Uterus (tissue), 4 donors: Measurements from ENCODE around the gene TCTA. TPM values are rescaled to one million over a fixed set of nuclear protein-coding genes. Genes with fewer than 3 reads are reported as not detected.
"Not testable (repeated sequence)": the region's sequence is repeated elsewhere in the genome, so short reads cannot be mapped to it uniquely, and the experiment has no call there.

Experiments used
- DNase-seq, 2 donors: peaks; one replicate each; pipeline ENCODE4 v3.0.0-alpha.2; 2019 to 2020
- H3K27ac ChIP-seq, 2 donors: fragments of 200-600 bp; sonication (generic); 1 replicate in 1 of 2; 2 replicates in 1 of 2; pipeline ENCODE4 v1.5.1; 2016 to 2018
- H3K27me3 ChIP-seq, 2 donors: fragments of 200-600 bp; sonication (generic); one replicate each; pipeline ENCODE4 v1.5.1; 2018 to 2019; ENCODE audit warnings: control low read depth in 1 of 2
- H3K36me3 ChIP-seq, 2 donors: fragments of 200-600 bp; sonication (generic); one replicate each; pipeline ENCODE4 v1.5.1; 2019; ENCODE audit warnings: control low read depth in 1 of 2
- H3K4me1 ChIP-seq, 2 donors: fragments of 200-600 bp; sonication (generic); one replicate each; pipeline ENCODE4 v1.5.1; 2018 to 2019; ENCODE audit warnings: control low read depth in 1 of 2
- H3K4me3 ChIP-seq, 2 donors: fragments of 200-600 bp; sonication (generic); 1 replicate in 1 of 2; 2 replicates in 1 of 2; pipeline ENCODE4 v1.5.1; 2018 to 2019; ENCODE audit warnings: mild to moderate bottlenecking in 1 of 2
- H3K9me3 ChIP-seq, 2 donors: fragments of 200-600 bp; sonication (generic); one replicate each; pipeline ENCODE4 v1.5.1; 2019; ENCODE audit warnings: control low read depth in 1 of 2
- POLR2A ChIP-seq, 2 donors: fragments of 450-650 bp; IDR thresholded peaks; one replicate each; pipeline ENCODE4 v1.6.1; 2016; ENCODE audit warnings: antibody characterized with exemption in 2 of 2, mild to moderate bottlenecking in 1 of 2, moderate library complexity in 1 of 2
- intact Hi-C: fragments of 100-400 bp; cut with DNase I; formaldehyde crosslinking; loops from one replicate; pipeline ENCODE4 v1.15.1; 2023; ENCODE audit warnings: low total_unique reads
- total RNA-seq, 4 donors: library from RNA; depleted of rRNA in 3 of 4; stranded (reverse); fragments of >200 nt in 3 of 4; gene quantifications; one replicate each; pipeline versions ENCODE4 v1.1.0 to v1.2.4, GENCODE V29; 2014 to 2023
- TF ChIP-seq, protein P1 (sequence below), 4 experiments: fragments of 200-600 bp in 2 of 4; fragments of 450-650 bp in 2 of 4; sonication (generic) in 2 of 4; IDR thresholded peaks; one replicate each; pipeline ENCODE4 v1.5.1; 2016 to 2019; ENCODE audit warnings: antibody characterized with exemption in 4 of 4, mild to moderate bottlenecking in 2 of 4, moderate library complexity in 1 of 4
- donor health status: DM: yes; HTN: yes; CAD: no.

Gene TCTA
- total RNA-seq, 4 donors from 2014 or later: 2.1 to 26.0 (median 18.7) TPM

DNA sequence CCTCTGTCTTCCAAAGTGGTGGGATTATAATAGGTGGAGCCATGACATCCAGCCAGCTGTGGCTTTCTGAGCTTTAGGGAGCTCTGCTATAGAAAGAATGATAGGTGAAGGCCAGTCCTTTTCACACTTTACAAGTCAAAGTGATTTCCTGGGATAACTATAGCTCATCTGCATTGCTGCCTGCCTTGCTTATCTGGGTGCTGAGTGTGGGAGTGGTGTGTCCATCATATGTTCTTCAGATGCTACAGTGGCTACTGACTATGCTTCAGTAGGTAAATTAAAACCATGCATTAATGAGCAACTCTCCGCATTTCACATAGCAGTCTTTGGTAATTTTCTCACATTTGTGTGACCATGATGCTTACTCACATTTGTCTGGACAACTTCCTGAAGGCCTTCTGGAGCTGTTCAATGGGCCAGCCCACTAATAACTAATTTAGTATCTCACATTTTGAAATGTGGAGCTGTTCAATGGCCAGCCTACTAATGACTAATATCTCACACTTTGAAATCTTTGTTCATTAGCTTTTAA is 23.9 kb upstream of the TCTA start:
- H3K27me3 ChIP-seq: no peaks in the 10 kb centered on the region
- DNase-seq: no peak
- H3K9me3 ChIP-seq: no peaks in the 10 kb centered on the region
- intact Hi-C loops: no loop called here
- H3K4me1 ChIP-seq: no peaks in the 10 kb centered on the region
- H3K36me3 ChIP-seq: no peaks in the 10 kb centered on the region
- no peak overlapping the region for H3K4me3 ChIP-seq
- TF ChIP-seq, protein P1, sequence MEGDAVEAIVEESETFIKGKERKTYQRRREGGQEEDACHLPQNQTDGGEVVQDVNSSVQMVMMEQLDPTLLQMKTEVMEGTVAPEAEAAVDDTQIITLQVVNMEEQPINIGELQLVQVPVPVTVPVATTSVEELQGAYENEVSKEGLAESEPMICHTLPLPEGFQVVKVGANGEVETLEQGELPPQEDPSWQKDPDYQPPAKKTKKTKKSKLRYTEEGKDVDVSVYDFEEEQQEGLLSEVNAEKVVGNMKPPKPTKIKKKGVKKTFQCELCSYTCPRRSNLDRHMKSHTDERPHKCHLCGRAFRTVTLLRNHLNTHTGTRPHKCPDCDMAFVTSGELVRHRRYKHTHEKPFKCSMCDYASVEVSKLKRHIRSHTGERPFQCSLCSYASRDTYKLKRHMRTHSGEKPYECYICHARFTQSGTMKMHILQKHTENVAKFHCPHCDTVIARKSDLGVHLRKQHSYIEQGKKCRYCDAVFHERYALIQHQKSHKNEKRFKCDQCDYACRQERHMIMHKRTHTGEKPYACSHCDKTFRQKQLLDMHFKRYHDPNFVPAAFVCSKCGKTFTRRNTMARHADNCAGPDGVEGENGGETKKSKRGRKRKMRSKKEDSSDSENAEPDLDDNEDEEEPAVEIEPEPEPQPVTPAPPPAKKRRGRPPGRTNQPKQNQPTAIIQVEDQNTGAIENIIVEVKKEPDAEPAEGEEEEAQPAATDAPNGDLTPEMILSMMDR (IDR thresholded peaks at IDR 0.05): no peak
- TF ChIP-seq POLR2A (IDR thresholded peaks at IDR 0.05): no peak
- H3K27ac ChIP-seq: no peak overlapping the region

GRCh38 chr3:49389297-49389696 is 22.9 kb upstream of the TCTA start:
- intact Hi-C loops: no loop called here
- no peaks in the 10 kb centered on the region for H3K4me1 ChIP-seq
- DNase-seq: no peak
- no peaks in the 10 kb centered on the region for H3K27me3 ChIP-seq
- no peaks in the 10 kb centered on the region for H3K9me3 ChIP-seq
- no peaks in the 10 kb centered on the region for H3K36me3 ChIP-seq
- H3K4me3 ChIP-seq: no peak overlapping the region
- no peak overlapping the region for H3K27ac ChIP-seq
- TF ChIP-seq, protein P1 (IDR thresholded peaks at IDR 0.05): no peak
- no peak for TF ChIP-seq POLR2A (IDR thresholded peaks at IDR 0.05)

DNA sequence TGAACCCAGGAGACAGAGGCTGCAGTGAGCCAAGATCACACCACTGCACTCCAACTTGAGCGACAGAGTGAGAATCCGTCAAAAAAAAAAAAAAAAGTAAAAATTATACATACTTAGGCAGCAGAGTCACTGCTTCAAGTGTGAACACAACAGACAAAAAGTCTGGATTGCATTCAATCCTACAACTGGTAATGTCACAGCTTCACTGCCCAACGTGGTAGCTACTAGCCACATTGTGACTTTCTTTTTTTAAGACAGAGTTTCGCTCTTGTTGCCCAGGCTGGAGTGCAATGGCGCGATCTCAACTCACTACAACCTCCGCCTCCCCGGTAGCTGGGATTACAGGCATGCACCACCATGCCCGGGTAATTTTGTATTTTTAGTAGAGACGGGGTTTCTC is 20.9 kb upstream of the TCTA start:
- H3K4me3 ChIP-seq, H3K27ac ChIP-seq, DNase-seq, H3K27me3 ChIP-seq, H3K9me3 ChIP-seq, intact Hi-C loops, H3K36me3 ChIP-seq, H3K4me1 ChIP-seq: not testable (repeated sequence)

- Histone ChIP-seq H3K27ac (peak overlapping the region in 1 of 2 donors; percentile 18), H3K4me3 (no peak overlapping the region), H3K9me3 (no peaks in the 10 kb centered on the region), H3K36me3 (no peaks in the 10 kb centered on the region), H3K4me1 (peaks cover 0 to 7% of the 10 kb centered on the region in 2 donors), H3K27me3 (no peaks in the 10 kb centered on the region)
- DNase-seq: no peak
- intact Hi-C loops: no loop called here
- TF ChIP-seq, protein P1 (IDR thresholded peaks at IDR 0.05): no peak
- TF ChIP-seq POLR2A (IDR thresholded peaks at IDR 0.05): peak in 1 of 2 donors; percentile 13
Measured at GRCh38 chr3:49397470-49397869, 14.8 kb upstream of the TCTA start.

GRCh38 chr3:49399461-49399860 is 12.8 kb upstream of the TCTA start:
- no peak for DNase-seq
- TF ChIP-seq, protein P1 (IDR thresholded peaks at IDR 0.05): no peak
- no peak for TF ChIP-seq POLR2A (IDR thresholded peaks at IDR 0.05)
- Histone ChIP-seq H3K4me1 (peaks cover 0 to 7% of the 10 kb centered on the region in 2 donors), H3K27me3 (no peaks in the 10 kb centered on the region), H3K9me3 (no peaks in the 10 kb centered on the region), H3K4me3 (no peak overlapping the region), H3K36me3 (no peaks in the 10 kb centered on the region), H3K27ac (no peak overlapping the region)
- intact Hi-C loops: no loop called here

DNA sequence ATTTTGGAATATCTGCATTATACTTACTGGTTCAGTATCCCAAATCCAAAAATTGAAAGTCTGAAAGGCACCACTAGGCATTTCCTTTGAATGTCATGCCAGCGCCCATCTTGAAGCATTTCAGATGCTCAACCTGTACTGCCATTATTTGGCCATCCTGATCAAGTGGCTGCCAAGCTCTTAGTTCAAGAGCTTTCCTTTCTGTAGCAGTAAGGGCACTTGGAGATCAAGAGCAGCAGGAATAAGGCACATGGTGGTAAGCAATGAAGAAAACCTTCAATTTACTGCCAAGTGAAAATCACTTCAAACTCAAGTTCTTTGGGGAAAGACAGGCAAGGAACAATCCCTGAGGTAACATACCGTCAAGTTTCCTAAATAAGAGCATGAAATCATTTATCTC is 10.5 kb upstream of the TCTA start:
- peaks cover 0 to 14% of the 10 kb centered on the region in 2 donors for H3K4me1 ChIP-seq
- no peak for DNase-seq
- no peak overlapping the region for H3K27ac ChIP-seq
- intact Hi-C loops: no loop called here
- no peaks in the 10 kb centered on the region for H3K9me3 ChIP-seq
- no peak for TF ChIP-seq POLR2A (IDR thresholded peaks at IDR 0.05)
- TF ChIP-seq, protein P1 (IDR thresholded peaks at IDR 0.05): no peak
- no peaks in the 10 kb centered on the region for H3K36me3 ChIP-seq
- H3K27me3 ChIP-seq: no peaks in the 10 kb centered on the region
- no peak overlapping the region for H3K4me3 ChIP-seq
